GM12865 (cell line): ENCODE results near the gene ALAS1.

Experiments used
- DNase-seq: peaks from one replicate; pipeline ENCODE4 v3.0.0; 2010; ENCODE audit warnings: low read depth
- H3K4me3 ChIP-seq: 2 replicates; pipeline ENCODE4 v1.5.1; 2011; ENCODE audit warnings: mild to moderate bottlenecking, low read depth, low read length, control low read depth
- CTCF ChIP-seq: IDR thresholded peaks from 2 replicates; pipeline ENCODE4 v1.5.1; 2011; ENCODE audit warnings: low read length, control low read depth, low read depth, inconsistent platforms; ENCODE audit not compliant: insufficient read depth; ENCODE audit errors: missing control alignments

Gene ALAS1

GRCh38 chr3:52246728-52247408 is 48.9 kb downstream of the ALAS1 start:
- H3K4me3 ChIP-seq = peak overlapping the region; percentile 86
- DNase-seq = peak; percentile 33
- no peak for TF ChIP-seq CTCF

GRCh38 chr3:52247409-52248164 is 49.6 kb downstream of the ALAS1 start:
- no peak for TF ChIP-seq CTCF
- DNase-seq = no peak
- H3K4me3 ChIP-seq = no peak overlapping the region

- DNase-seq = no peak
- no peak overlapping the region for H3K4me3 ChIP-seq
- TF ChIP-seq CTCF = no peak
Observed at GRCh38 chr3:52248165-52248541, 50.2 kb downstream of the ALAS1 start.

- no peak for DNase-seq
Observed at GRCh38 chr3:52248816-52249547, 51.0 kb downstream of the ALAS1 start.

GRCh38 chr3:52249683-52250082 is 51.7 kb downstream of the ALAS1 start:
- no peak overlapping the region for H3K4me3 ChIP-seq
- DNase-seq = no peak
- TF ChIP-seq CTCF = no peak

More at GRCh38 chr3:52248816-52249547, 51.0 kb downstream of the ALAS1 start:
- no peak for TF ChIP-seq CTCF
- no peak overlapping the region for H3K4me3 ChIP-seq

GRCh38 chr3:52250122-52250521 is 52.2 kb downstream of the ALAS1 start:
- no peak for TF ChIP-seq CTCF
- DNase-seq = no peak
- H3K4me3 ChIP-seq = no peak overlapping the region
